Gastroesophageal sphincter (tissue), 3 donors: ENCODE measurements around the gene HDGF.

Experiments used
- CTCF ChIP-seq, 4 experiments: fragments of 200-600 bp in 2 of 4; fragments of 450-650 bp in 2 of 4; sonication (generic) in 1 of 4; IDR thresholded peaks; one replicate each; pipeline ENCODE4 v1.5.1; 2017 to 2019; ENCODE audit warnings: antibody characterized with exemption in 4 of 4, mild to moderate bottlenecking in 2 of 4, moderate library complexity in 2 of 4
- EP300 ChIP-seq: sonication (generic); formaldehyde crosslinking; IDR thresholded peaks from one replicate; pipeline ENCODE4 v1.6.1; 2017; ENCODE audit warnings: antibody characterized with exemption, mild to moderate bottlenecking
- POLR2A ChIP-seq, 2 donors: fragments of 450-650 bp; IDR thresholded peaks; one replicate each; pipeline ENCODE4 v1.6.1; 2017; ENCODE audit warnings: antibody characterized with exemption in 2 of 2, mild to moderate bottlenecking in 2 of 2, moderate library complexity in 1 of 2

- TF ChIP-seq POLR2A (IDR thresholded peaks at IDR 0.05), result no peak
- no peak for TF ChIP-seq CTCF (IDR thresholded peaks at IDR 0.05)
- TF ChIP-seq EP300, result no peak
Observed at GRCh38 chr1:156704166-156704711, 47.2 kb downstream of the HDGF start.
